Measurements from ENCODE around the gene CRAMP1.

Gene CRAMP1

DNA sequence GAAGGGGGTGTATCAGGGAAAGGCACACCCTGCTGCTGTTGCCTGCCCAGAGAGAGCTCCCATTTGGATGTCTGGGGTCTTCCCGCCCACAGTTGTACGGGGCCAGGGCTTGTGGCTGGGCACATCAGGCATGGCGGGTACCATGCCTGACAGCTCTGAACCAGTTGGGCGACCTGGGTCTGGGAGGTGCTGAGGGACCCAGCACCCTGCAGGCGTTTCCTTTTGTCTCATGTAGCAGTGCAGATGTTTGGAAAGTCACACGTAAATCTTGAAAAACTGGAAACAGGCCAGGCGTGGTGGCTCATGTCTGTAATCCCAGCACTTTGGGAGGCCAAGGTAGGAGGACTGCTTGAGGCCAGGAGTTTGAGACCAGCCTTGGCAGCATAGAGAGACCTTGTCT is 57.5 kb downstream of the CRAMP1 start:
- H3K9me3 ChIP-seq (replicated peaks; ENCODE audit: insufficient read depth, low read length), result no peaks in the 10 kb centered on the region
- H3K4me1 ChIP-seq (ENCODE audit: low read length), result no peaks in the 10 kb centered on the region
- H3K4me2 ChIP-seq (ENCODE audit: low read depth, low read length), result no peak overlapping the region
- H3K27me3 ChIP-seq (replicated peaks; ENCODE audit: insufficient read depth, low read length), result no peaks in the 10 kb centered on the region
- H3K36me3 ChIP-seq (replicated peaks; ENCODE audit: insufficient read depth, low read length), result no peaks in the 10 kb centered on the region
- H3K4me3 ChIP-seq (ENCODE audit: low read length), result no peak overlapping the region
- H3K9me2 ChIP-seq (replicated peaks; ENCODE audit: insufficient read depth, low read length), result no peaks in the 10 kb centered on the region
- no peaks in the 10 kb centered on the region for H3F3A ChIP-seq (ENCODE audit: insufficient read depth, low read length)
- H3K27ac ChIP-seq (ENCODE audit: low read length), result no peak overlapping the region
- TF ChIP-seq EZH2phosphoT487 (IDR thresholded peaks at IDR 0.05; ENCODE audit: low read length) (no peak), EZH2 (optimal IDR thresholded peaks at IDR 0.05; ENCODE audit: low read depth, low read length) (no peak)
- TF ChIP-seq, protein P1, sequence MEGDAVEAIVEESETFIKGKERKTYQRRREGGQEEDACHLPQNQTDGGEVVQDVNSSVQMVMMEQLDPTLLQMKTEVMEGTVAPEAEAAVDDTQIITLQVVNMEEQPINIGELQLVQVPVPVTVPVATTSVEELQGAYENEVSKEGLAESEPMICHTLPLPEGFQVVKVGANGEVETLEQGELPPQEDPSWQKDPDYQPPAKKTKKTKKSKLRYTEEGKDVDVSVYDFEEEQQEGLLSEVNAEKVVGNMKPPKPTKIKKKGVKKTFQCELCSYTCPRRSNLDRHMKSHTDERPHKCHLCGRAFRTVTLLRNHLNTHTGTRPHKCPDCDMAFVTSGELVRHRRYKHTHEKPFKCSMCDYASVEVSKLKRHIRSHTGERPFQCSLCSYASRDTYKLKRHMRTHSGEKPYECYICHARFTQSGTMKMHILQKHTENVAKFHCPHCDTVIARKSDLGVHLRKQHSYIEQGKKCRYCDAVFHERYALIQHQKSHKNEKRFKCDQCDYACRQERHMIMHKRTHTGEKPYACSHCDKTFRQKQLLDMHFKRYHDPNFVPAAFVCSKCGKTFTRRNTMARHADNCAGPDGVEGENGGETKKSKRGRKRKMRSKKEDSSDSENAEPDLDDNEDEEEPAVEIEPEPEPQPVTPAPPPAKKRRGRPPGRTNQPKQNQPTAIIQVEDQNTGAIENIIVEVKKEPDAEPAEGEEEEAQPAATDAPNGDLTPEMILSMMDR (IDR thresholded peaks at IDR 0.05; ENCODE audit: low read length), result no peak
- H4K20me1 ChIP-seq (ENCODE audit: insufficient read depth, low read length), result no peaks in the 10 kb centered on the region
- no peak overlapping the region for H3K9ac ChIP-seq (ENCODE audit: low read length)
- DNase-seq, result no peak
- H3K79me2 ChIP-seq (ENCODE audit: low read length), result no peaks in the 10 kb centered on the region
- H2AFZ ChIP-seq (ENCODE audit: low read length), result no peak overlapping the region

DNA sequence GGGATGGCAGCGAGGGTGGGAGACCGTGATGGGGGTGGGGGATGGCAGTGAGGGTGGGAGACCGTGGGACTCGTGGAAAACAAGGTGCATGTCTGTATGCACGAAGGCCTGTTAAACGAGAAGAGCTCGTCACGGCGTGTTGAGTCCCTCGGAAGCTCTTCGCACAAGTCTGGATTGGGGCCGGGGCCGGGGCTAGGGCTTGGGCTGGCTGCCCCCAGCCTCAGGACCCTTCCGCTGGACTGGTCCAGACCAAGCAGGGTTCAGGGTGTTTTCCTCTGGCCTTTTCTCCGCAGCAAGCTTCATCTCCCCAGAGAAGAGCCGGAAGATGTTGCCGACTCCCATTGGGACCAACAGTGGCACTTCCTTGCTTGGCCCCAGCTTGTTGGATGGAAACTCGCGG is 58.2 kb downstream of the CRAMP1 start:
- Histone ChIP-seq H4K20me1 (ENCODE audit: insufficient read depth, low read length) (no peaks in the 10 kb centered on the region), H3K9me2 (replicated peaks; ENCODE audit: insufficient read depth, low read length) (no peaks in the 10 kb centered on the region), H3K4me2 (ENCODE audit: low read depth, low read length) (no peak overlapping the region), H3K4me1 (ENCODE audit: low read length) (no peaks in the 10 kb centered on the region), H3F3A (ENCODE audit: insufficient read depth, low read length) (no peaks in the 10 kb centered on the region), H3K36me3 (replicated peaks; ENCODE audit: insufficient read depth, low read length) (no peaks in the 10 kb centered on the region), H3K27ac (ENCODE audit: low read length) (no peak overlapping the region), H2AFZ (ENCODE audit: low read length) (no peak overlapping the region), H3K79me2 (ENCODE audit: low read length) (no peaks in the 10 kb centered on the region), H3K9ac (ENCODE audit: low read length) (no peak overlapping the region), H3K27me3 (replicated peaks; ENCODE audit: insufficient read depth, low read length) (no peaks in the 10 kb centered on the region), H3K9me3 (replicated peaks; ENCODE audit: insufficient read depth, low read length) (no peaks in the 10 kb centered on the region), H3K4me3 (ENCODE audit: low read length) (no peak overlapping the region)
- no peak for DNase-seq
- TF ChIP-seq EZH2phosphoT487 (IDR thresholded peaks at IDR 0.05; ENCODE audit: low read length) (no peak), EZH2 (optimal IDR thresholded peaks at IDR 0.05; ENCODE audit: low read depth, low read length) (no peak)
- TF ChIP-seq, protein P1 (IDR thresholded peaks at IDR 0.05; ENCODE audit: low read length), result no peak

DNA sequence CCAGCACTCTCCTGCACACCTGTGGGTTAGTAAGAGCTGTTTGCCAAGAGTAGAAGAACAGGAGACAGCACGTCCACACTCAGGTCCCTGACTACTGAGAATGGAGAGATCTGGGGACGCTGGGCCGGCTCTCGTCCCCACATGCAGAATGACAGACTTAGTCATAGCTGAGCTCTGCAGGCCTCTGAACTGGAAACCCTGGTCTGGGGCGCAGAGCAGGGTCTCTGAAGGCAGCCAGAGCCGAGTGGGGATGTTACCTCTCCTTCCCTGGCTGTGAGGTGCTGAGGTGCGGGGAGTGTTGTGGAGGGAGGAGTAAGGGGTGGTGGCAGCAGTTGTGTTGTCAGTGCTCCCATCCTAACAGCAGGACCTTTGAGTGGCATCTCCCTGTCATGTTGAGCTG is 58.7 kb downstream of the CRAMP1 start:
- Histone ChIP-seq H3K27me3 (replicated peaks; ENCODE audit: insufficient read depth, low read length) (no peaks in the 10 kb centered on the region), H3K36me3 (replicated peaks; ENCODE audit: insufficient read depth, low read length) (no peaks in the 10 kb centered on the region), H3K4me2 (ENCODE audit: low read depth, low read length) (no peak overlapping the region), H3K9me2 (replicated peaks; ENCODE audit: insufficient read depth, low read length) (no peaks in the 10 kb centered on the region), H3K79me2 (ENCODE audit: low read length) (no peaks in the 10 kb centered on the region), H2AFZ (ENCODE audit: low read length) (no peak overlapping the region), H3K9me3 (replicated peaks; ENCODE audit: insufficient read depth, low read length) (no peaks in the 10 kb centered on the region), H3F3A (ENCODE audit: insufficient read depth, low read length) (no peaks in the 10 kb centered on the region), H4K20me1 (ENCODE audit: insufficient read depth, low read length) (no peaks in the 10 kb centered on the region), H3K4me3 (ENCODE audit: low read length) (no peak overlapping the region), H3K9ac (ENCODE audit: low read length) (no peak overlapping the region), H3K4me1 (ENCODE audit: low read length) (no peaks in the 10 kb centered on the region), H3K27ac (ENCODE audit: low read length) (no peak overlapping the region)
- TF ChIP-seq EZH2 (optimal IDR thresholded peaks at IDR 0.05; ENCODE audit: low read depth, low read length) (no peak), EZH2phosphoT487 (IDR thresholded peaks at IDR 0.05; ENCODE audit: low read length) (no peak)
- TF ChIP-seq, protein P1 (IDR thresholded peaks at IDR 0.05; ENCODE audit: low read length), result no peak
- no peak for DNase-seq
